PC-3 (cell line): Measurements from ENCODE around the gene SPIB. TPM values are rescaled to one million over a fixed set of nuclear protein-coding genes. Genes with fewer than 3 reads are reported as not detected.

Source experiments
- ATAC-seq: fragments of 200-7000 bp; cut with Tn5 transposase; 2 replicates; pipeline ENCODE4 v1.9.1; 2020; ENCODE audit warnings: mild to moderate bottlenecking, moderate library complexity
- BruUV-seq: library from RNA; stranded (reverse); fragments of 400-500 nt; replicated peaks from 2 replicates; lab custom pipeline; 2021; lab: Mats Ljungman, UMichigan
- CTCF ChIA-PET: fragments of 300-600 bp; sonication (Branson Sonifier 250); formaldehyde crosslinking; loops from one replicate; lab custom pipeline; 2022; ENCODE audit warnings: antibody characterized with exemption; lab: Charles Lee
- POLR2A ChIA-PET: fragments of 300-600 bp; sonication (Branson Sonifier 250); formaldehyde crosslinking; loops from one replicate; lab custom pipeline; 2022; ENCODE audit warnings: antibody characterized with exemption; ENCODE audit not compliant: unreplicated experiment; lab: Charles Lee
- DNase-seq: peaks from one replicate; pipeline ENCODE4 v3.0.0-alpha.2; 2015
- H2AFZ ChIP-seq: fragments of 300-600 bp; sonication (generic); 2 replicates; pipeline ENCODE4 v1.6.0; 2016; ENCODE audit warnings: antibody characterized with exemption, low read length
- H3F3A ChIP-seq: fragments of 300-600 bp; sonication (generic); one replicate; pipeline ENCODE4 v1.6.0; 2017; ENCODE audit warnings: antibody characterized with exemption, low read length, control low read depth, mild to moderate bottlenecking; ENCODE audit not compliant: unreplicated experiment
- H3K27ac ChIP-seq: fragments of 300-600 bp; sonication (generic); 2 replicates; pipeline ENCODE4 v1.5.1; 2016; ENCODE audit warnings: mild to moderate bottlenecking, low read length
- H3K27me3 ChIP-seq: fragments of 300-600 bp; sonication (generic); 2 replicates; pipeline ENCODE4 v1.6.1; 2016; ENCODE audit warnings: low read length, mixed read lengths
- H3K36me3 ChIP-seq: fragments of 300-600 bp; sonication (generic); 2 replicates; pipeline ENCODE4 v1.6.1; 2016; ENCODE audit warnings: low read depth, mixed run types, low read length, mixed read lengths
- H3K4me1 ChIP-seq: fragments of 300-600 bp; sonication (generic); 2 replicates; pipeline ENCODE4 v1.5.1; 2016; ENCODE audit warnings: low read length; ENCODE audit not compliant: insufficient read depth
- H3K4me2 ChIP-seq: fragments of 300-600 bp; sonication (generic); 2 replicates; pipeline ENCODE4 v1.6.0; 2016; ENCODE audit warnings: low read length
- H3K4me3 ChIP-seq: fragments of 300-600 bp; sonication (generic); 2 replicates; pipeline ENCODE4 v1.5.1; 2016; ENCODE audit warnings: mild to moderate bottlenecking, low read length, mixed read lengths
- H3K79me2 ChIP-seq: fragments of 300-600 bp; sonication (generic); 2 replicates; pipeline ENCODE4 v1.6.1; 2017; ENCODE audit warnings: low read length, mixed read lengths
- H3K9ac ChIP-seq: fragments of 300-600 bp; sonication (generic); 2 replicates; pipeline ENCODE4 v1.6.0; 2016; ENCODE audit warnings: mild to moderate bottlenecking, low read length
- H3K9me2 ChIP-seq: fragments of 300-600 bp; sonication (generic); replicated peaks from 2 replicates; pipeline ENCODE4 v1.6.1; 2016; ENCODE audit warnings: mixed run types, low read length, mixed read lengths
- H3K9me3 ChIP-seq: fragments of 300-600 bp; sonication (generic); 2 replicates; pipeline ENCODE4 v1.6.1; 2016; ENCODE audit warnings: low read length, mixed read lengths
- H4K20me1 ChIP-seq: fragments of 300-600 bp; sonication (generic); 2 replicates; pipeline ENCODE4 v1.6.1; 2016; ENCODE audit warnings: low read length, mixed read lengths
- EZH2 ChIP-seq: fragments of 300-600 bp; sonication (generic); IDR thresholded peaks from one replicate; pipeline ENCODE4 v1.6.1; 2017; ENCODE audit warnings: antibody characterized with exemption, mild to moderate bottlenecking, low read length; ENCODE audit not compliant: unreplicated experiment
- EZH2phosphoT487 ChIP-seq: fragments of 300-600 bp; sonication (generic); IDR thresholded peaks from 2 replicates; pipeline ENCODE4 v1.6.1; 2018; ENCODE audit warnings: mild to moderate bottlenecking, antibody characterized with exemption, low read length, borderline replicate concordance
- intact Hi-C: fragments of 100-400 bp; cut with micrococcal nuclease; formaldehyde crosslinking; loops from 2 replicates; pipeline ENCODE4 v1.9.0; 2023
- total RNA-seq: library from RNA; depleted of rRNA; stranded (reverse); fragments of >200 nt; gene quantifications from 2 replicates; pipeline ENCODE4 v1.2.3, GENCODE V29; 2014
- TF ChIP-seq, protein P1 (sequence below): fragments of 300-600 bp; sonication (generic); conservative IDR thresholded peaks from 2 replicates; pipeline ENCODE4 v1.5.1; 2017; ENCODE audit warnings: antibody characterized with exemption, low read depth, mild to moderate bottlenecking, low read length

Gene SPIB
- total RNA-seq, 1 experiment from 2014 or later = not detected

DNA sequence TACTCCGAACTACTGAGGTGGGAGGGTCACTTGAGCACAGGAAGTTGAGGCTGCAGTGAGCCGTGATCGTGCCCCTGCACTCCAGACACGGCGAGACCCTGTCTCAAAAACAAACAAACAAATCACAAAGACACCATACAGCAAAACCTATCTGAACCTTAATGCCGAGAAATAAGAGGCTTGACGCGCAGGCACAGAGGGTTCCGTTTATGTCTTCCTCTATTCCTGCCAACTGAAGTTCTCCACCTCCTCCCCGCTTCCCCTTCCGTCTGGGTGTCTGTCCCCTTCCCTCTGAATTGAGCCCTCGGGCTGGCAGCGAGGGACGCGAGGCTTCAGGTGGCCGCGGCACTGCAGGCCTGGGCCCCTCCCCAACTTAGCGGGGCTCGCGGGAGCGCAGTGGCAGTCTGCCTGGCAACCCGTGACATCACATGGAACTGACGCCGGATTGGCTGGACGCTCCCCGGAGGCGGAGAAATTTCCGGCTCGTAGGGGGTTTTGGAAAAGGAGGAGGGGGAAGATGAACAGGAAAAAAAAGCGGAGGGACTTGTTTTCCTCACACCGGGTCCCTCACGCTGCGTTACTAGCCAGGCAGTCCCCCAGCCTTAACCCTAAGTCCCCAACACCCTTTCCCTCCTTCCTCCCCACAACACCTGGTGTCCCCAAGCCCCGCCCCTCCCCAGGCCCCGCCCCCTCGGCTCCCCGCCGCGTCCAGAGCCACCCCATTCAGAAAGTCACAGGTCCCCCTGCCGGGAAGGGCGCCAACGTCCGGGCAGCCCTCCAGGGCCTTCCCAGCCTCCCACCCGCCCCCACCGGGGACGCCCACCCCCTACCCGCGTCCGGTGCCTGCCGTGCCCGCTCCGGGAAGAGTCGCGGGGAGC is 12.8 kb downstream of the SPIB start:
- intact Hi-C loops = no loop called here
- H3K27ac ChIP-seq = no peak overlapping the region
- DNase-seq = peak; percentile 84

GRCh38 chr19:50432221-50433028 is 13.7 kb downstream of the SPIB start, which contains the start of gene MYBPC2:
TSS of gene MYBPC2 (plus strand) at chr19:50432892. CDS start at chr19:50432954, 62 bp downstream.
- peak within 1 kb of the TSS; percentile 89 for H2AFZ ChIP-seq
- no peaks in the 10 kb centered on the region for H3K79me2 ChIP-seq
- no peaks in the 10 kb centered on the region for H3K4me1 ChIP-seq
- no peaks in the 10 kb centered on the region for H3K36me3 ChIP-seq
- no peaks in the 10 kb centered on the region for H3K9me2 ChIP-seq
- peak within 1 kb of the TSS; percentile 85 for H3K4me2 ChIP-seq
- intact Hi-C loops = no loop called here
- no TSS peak for BruUV-seq
- ATAC-seq (peak; percentile 9), DNase-seq (no peak)
- peak within 1 kb of the TSS; percentile 57 for H3K4me3 ChIP-seq
- no peaks in the 10 kb centered on the region for H3K9me3 ChIP-seq
- POLR2A ChIA-PET = no interaction called here
- H3K27me3 ChIP-seq = 0 out of 2 replicates have a peak, but pooled peaks cover 4% of the 10 kb centered on the region
- H3K27ac ChIP-seq = no peak within 1 kb of the TSS
- TF ChIP-seq EZH2 (no peak), EZH2phosphoT487 (no peak)
- TF ChIP-seq, protein P1, sequence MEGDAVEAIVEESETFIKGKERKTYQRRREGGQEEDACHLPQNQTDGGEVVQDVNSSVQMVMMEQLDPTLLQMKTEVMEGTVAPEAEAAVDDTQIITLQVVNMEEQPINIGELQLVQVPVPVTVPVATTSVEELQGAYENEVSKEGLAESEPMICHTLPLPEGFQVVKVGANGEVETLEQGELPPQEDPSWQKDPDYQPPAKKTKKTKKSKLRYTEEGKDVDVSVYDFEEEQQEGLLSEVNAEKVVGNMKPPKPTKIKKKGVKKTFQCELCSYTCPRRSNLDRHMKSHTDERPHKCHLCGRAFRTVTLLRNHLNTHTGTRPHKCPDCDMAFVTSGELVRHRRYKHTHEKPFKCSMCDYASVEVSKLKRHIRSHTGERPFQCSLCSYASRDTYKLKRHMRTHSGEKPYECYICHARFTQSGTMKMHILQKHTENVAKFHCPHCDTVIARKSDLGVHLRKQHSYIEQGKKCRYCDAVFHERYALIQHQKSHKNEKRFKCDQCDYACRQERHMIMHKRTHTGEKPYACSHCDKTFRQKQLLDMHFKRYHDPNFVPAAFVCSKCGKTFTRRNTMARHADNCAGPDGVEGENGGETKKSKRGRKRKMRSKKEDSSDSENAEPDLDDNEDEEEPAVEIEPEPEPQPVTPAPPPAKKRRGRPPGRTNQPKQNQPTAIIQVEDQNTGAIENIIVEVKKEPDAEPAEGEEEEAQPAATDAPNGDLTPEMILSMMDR = no peak
- H4K20me1 ChIP-seq = no peaks in the 10 kb centered on the region
- H3F3A ChIP-seq = no peaks in the 10 kb centered on the region
- H3K9ac ChIP-seq = no peak within 1 kb of the TSS
- CTCF ChIA-PET = no interaction called here

More for the DNA sequence above, 12.8 kb downstream of the SPIB start:
- TF ChIP-seq, protein P1 = no peak
- TF ChIP-seq EZH2 (no peak), EZH2phosphoT487 (no peak)
- H4K20me1 ChIP-seq = no peaks in the 10 kb centered on the region
- H3K9ac ChIP-seq = no peak overlapping the region
- BruUV-seq = no TSS peak
- no peaks in the 10 kb centered on the region for H3K4me1 ChIP-seq
- no peaks in the 10 kb centered on the region for H3F3A ChIP-seq
- ChIA-PET POLR2A (no interaction called here), CTCF (no interaction called here)
- H3K4me2 ChIP-seq = peak overlapping the region; percentile 85
- peak; percentile 98 for ATAC-seq
- peak overlapping the region; percentile 57 for H3K4me3 ChIP-seq
- H3K9me3 ChIP-seq = no peaks in the 10 kb centered on the region
- peak overlapping the region; percentile 89 for H2AFZ ChIP-seq
- H3K27me3 ChIP-seq = no peaks in the 10 kb centered on the region
- no peaks in the 10 kb centered on the region for H3K79me2 ChIP-seq
- H3K9me2 ChIP-seq = no peaks in the 10 kb centered on the region
- no peaks in the 10 kb centered on the region for H3K36me3 ChIP-seq
